OCI-LY1 (cell line): ENCODE results near the gene TPST2.

Experiments used
- H2AFZ ChIP-seq: fragments of 200-600 bp; sonication (generic), shearing (Covaris generic); 2 replicates; pipeline ENCODE4 v1.6.0; 2014; ENCODE audit warnings: antibody characterized with exemption, mild to moderate bottlenecking, low read length
- H3F3A ChIP-seq: fragments of 200-600 bp; sonication (generic), shearing (Covaris generic); 2 replicates; pipeline ENCODE4 v1.6.0; 2014; ENCODE audit warnings: mild to moderate bottlenecking, antibody characterized with exemption, low read length, moderate library complexity; ENCODE audit not compliant: insufficient read depth
- H3K27ac ChIP-seq: fragments of 200-600 bp; sonication (generic); 2 replicates; pipeline ENCODE4 v1.5.1; 2014; ENCODE audit warnings: low read length, mixed run types, mild to moderate bottlenecking, low read depth; ENCODE audit not compliant: poor library complexity, severe bottlenecking
- H3K27me3 ChIP-seq: fragments of 200-600 bp; sonication (generic); 2 replicates; pipeline ENCODE4 v1.6.0; 2014; ENCODE audit warnings: antibody characterized with exemption, mild to moderate bottlenecking, low read length, moderate library complexity; ENCODE audit not compliant: insufficient read depth
- H3K36me3 ChIP-seq: fragments of 200-600 bp; sonication (generic); 2 replicates; pipeline ENCODE4 v1.6.1; 2014; ENCODE audit warnings: mild to moderate bottlenecking, antibody characterized with exemption, low read length, moderate library complexity, mixed read lengths; ENCODE audit not compliant: insufficient read depth
- H3K4me1 ChIP-seq: fragments of 200-600 bp; sonication (generic); 2 replicates; pipeline ENCODE4 v1.5.1; 2014; ENCODE audit warnings: mild to moderate bottlenecking, low read length, moderate library complexity; ENCODE audit not compliant: insufficient read depth, severe bottlenecking
- H3K4me2 ChIP-seq: fragments of 200-600 bp; sonication (generic), shearing (Covaris generic); 2 replicates; pipeline ENCODE4 v1.6.1; 2014; ENCODE audit warnings: low read length
- H3K4me3 ChIP-seq: fragments of 200-600 bp; sonication (generic); 2 replicates; pipeline ENCODE4 v1.5.1; 2014; ENCODE audit warnings: low read length, low read depth, mild to moderate bottlenecking, mixed read lengths; ENCODE audit not compliant: poor library complexity, severe bottlenecking
- H3K79me2 ChIP-seq: fragments of 200-600 bp; shearing (Covaris generic); 2 replicates; pipeline ENCODE4 v1.6.1; 2016; ENCODE audit warnings: mixed run types, low read length, mixed read lengths; ENCODE audit not compliant: insufficient read depth
- H3K9ac ChIP-seq: fragments of 200-600 bp; sonication (generic), shearing (Covaris generic); 2 replicates; pipeline ENCODE4 v1.6.1; 2014; ENCODE audit warnings: mild to moderate bottlenecking, low read length, mixed read lengths
- H3K9me2 ChIP-seq: fragments of 200-600 bp; sonication (generic), shearing (Covaris generic); 2 replicates; pipeline ENCODE4 v1.6.1; 2014; ENCODE audit warnings: low read depth, mild to moderate bottlenecking, low read length, mixed read lengths
- H3K9me3 ChIP-seq: fragments of 200-600 bp; shearing (Covaris generic); 2 replicates; pipeline ENCODE4 v1.6.1; 2014; ENCODE audit warnings: low read length, mixed read lengths
- H4K20me1 ChIP-seq: fragments of 200-600 bp; sonication (generic), shearing (Covaris generic); 2 replicates; pipeline ENCODE4 v1.6.0; 2016; ENCODE audit warnings: mild to moderate bottlenecking, low read length; ENCODE audit not compliant: insufficient read depth
- EZH2 ChIP-seq: fragments of 200-600 bp; sonication (generic), shearing (Covaris generic); IDR thresholded peaks from 2 replicates; pipeline ENCODE4 v1.8.0; 2017; ENCODE audit warnings: borderline replicate concordance, mixed run types, mild to moderate bottlenecking, antibody characterized with exemption, low read length, moderate library complexity, mixed read lengths
- TF ChIP-seq, protein P1 (sequence below): fragments of 200-600 bp; sonication (generic), shearing (Covaris generic); IDR thresholded peaks from 2 replicates; pipeline ENCODE4 v1.5.1; 2017; ENCODE audit warnings: mild to moderate bottlenecking, antibody characterized with exemption, low read length, moderate library complexity, mixed read lengths

The TPST2 gene

DNA sequence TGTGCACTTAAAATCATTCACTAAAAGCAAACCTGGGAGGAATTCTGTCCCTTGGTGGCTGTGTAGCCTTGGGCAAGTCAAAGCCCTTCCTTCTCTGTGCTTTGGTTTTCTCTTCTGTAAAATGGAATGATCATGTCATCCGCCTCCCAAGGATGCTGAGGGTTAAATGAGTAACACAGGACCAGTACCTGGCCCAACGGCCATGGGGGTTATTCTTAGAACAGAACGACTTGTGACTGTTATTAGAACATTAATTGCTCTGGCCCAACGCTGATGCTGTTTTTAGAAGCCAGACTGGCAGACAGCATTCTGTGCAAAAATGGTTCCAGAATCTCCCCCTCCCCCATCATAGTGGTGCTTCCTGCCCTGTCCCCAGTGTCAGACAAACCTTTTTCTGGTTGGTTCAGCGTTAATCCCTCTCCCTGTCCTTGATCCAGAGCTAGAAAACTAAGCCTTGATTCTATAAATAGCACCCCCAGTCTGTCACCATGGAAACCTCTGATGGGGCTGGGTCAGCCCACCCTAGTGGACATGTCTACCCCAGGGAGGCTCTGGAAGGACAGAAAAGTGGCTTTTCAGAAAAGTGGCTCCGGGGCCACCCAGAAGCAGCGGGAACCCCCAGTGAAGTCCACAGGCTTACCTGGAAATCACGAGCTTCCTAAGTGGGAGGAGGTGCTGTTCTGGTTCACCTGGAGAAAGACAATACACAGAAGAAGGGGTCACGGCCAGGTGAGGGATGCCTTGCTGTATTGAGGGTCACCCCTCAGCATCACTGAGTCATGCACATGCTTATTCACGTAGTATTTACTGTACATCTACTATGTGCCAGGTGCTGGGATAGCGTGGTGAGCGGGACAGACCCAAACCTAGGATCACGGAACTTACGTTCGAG is 62.1 kb downstream of the TPST2 start:
- H3K9ac ChIP-seq: no peak overlapping the region
- H3F3A ChIP-seq: no peaks in the 10 kb centered on the region
- no peaks in the 10 kb centered on the region for H3K79me2 ChIP-seq
- no peak overlapping the region for H3K4me3 ChIP-seq
- peaks cover 32% of the 10 kb centered on the region for H3K4me1 ChIP-seq
- H3K27me3 ChIP-seq: no peaks in the 10 kb centered on the region
- peaks cover 80% of the 10 kb centered on the region for H3K36me3 ChIP-seq
- H3K9me3 ChIP-seq: no peaks in the 10 kb centered on the region
- peak overlapping the region; percentile 53 for H3K27ac ChIP-seq
- no peak overlapping the region for H2AFZ ChIP-seq
- no peaks in the 10 kb centered on the region for H4K20me1 ChIP-seq
- H3K9me2 ChIP-seq: no peaks in the 10 kb centered on the region
- TF ChIP-seq, protein P1, sequence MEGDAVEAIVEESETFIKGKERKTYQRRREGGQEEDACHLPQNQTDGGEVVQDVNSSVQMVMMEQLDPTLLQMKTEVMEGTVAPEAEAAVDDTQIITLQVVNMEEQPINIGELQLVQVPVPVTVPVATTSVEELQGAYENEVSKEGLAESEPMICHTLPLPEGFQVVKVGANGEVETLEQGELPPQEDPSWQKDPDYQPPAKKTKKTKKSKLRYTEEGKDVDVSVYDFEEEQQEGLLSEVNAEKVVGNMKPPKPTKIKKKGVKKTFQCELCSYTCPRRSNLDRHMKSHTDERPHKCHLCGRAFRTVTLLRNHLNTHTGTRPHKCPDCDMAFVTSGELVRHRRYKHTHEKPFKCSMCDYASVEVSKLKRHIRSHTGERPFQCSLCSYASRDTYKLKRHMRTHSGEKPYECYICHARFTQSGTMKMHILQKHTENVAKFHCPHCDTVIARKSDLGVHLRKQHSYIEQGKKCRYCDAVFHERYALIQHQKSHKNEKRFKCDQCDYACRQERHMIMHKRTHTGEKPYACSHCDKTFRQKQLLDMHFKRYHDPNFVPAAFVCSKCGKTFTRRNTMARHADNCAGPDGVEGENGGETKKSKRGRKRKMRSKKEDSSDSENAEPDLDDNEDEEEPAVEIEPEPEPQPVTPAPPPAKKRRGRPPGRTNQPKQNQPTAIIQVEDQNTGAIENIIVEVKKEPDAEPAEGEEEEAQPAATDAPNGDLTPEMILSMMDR: no peak
- TF ChIP-seq EZH2: no peak
- no peak overlapping the region for H3K4me2 ChIP-seq

DNA sequence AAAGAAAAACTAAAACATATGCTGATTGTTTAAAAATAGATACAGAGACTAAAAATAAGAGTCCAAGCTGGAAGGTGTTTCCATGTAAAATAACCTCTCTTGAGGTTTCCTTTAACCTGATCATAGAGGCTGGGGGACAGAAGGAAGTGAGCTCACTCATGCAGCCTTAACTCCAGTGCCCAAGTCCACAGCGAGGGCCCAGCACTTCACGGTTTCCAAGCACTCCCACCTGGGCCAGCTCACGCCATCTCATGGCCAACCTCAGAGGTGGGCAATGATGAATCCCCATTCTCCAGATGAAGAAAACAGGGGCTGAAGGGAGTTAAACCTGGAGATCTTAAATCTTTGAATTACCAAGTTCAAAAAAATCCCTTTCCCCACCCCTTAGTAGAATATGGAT is 62.8 kb downstream of the TPST2 start:
- Histone ChIP-seq H3K9me3 (no peaks in the 10 kb centered on the region), H3F3A (no peaks in the 10 kb centered on the region), H3K4me1 (peaks cover 25% of the 10 kb centered on the region), H3K36me3 (peaks cover 77% of the 10 kb centered on the region), H4K20me1 (no peaks in the 10 kb centered on the region), H3K27ac (peak overlapping the region; percentile 53), H3K27me3 (no peaks in the 10 kb centered on the region), H3K79me2 (no peaks in the 10 kb centered on the region), H2AFZ (no peak overlapping the region), H3K9me2 (no peaks in the 10 kb centered on the region), H3K4me3 (no peak overlapping the region), H3K9ac (no peak overlapping the region), H3K4me2 (no peak overlapping the region)
- TF ChIP-seq EZH2: no peak
- TF ChIP-seq, protein P1: no peak

DNA sequence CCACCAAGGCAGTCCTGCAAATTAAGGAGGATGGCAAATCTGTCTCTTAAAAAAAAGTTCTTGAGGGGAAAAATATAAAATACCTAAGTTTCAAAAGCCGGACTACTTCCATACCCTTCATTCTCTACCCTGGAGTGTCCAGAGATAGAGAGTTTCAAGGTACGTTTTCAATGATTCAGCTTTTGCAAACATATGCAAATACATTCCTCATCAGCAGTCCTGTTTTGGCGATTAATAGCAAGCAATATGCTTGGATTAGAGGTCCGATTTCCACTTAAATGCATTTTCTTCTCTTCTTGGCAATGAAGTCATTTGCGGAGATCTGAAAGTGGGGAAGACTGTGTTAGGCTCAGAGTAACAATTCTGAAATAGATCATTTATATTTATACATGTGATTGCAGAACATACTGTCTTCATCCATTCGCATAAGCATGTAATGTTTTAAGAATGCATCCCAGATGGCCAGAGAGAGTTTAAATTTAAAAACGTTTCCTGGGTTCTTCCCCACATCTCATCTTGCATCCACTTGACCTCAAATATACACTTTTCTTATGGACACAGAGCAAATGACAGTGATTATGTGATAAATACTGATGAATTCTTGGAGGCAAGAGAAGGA is 63.9 kb downstream of the TPST2 start:
- no peaks in the 10 kb centered on the region for H4K20me1 ChIP-seq
- peaks cover 25% of the 10 kb centered on the region for H3K4me1 ChIP-seq
- no peak overlapping the region for H3K9ac ChIP-seq
- no peak overlapping the region for H3K27ac ChIP-seq
- no peaks in the 10 kb centered on the region for H3K79me2 ChIP-seq
- H2AFZ ChIP-seq: no peak overlapping the region
- peaks cover 73% of the 10 kb centered on the region for H3K36me3 ChIP-seq
- no peak overlapping the region for H3K4me2 ChIP-seq
- no peak overlapping the region for H3K4me3 ChIP-seq
- H3F3A ChIP-seq: no peaks in the 10 kb centered on the region
- no peaks in the 10 kb centered on the region for H3K9me2 ChIP-seq
- H3K27me3 ChIP-seq: no peaks in the 10 kb centered on the region
- TF ChIP-seq, protein P1: no peak
- TF ChIP-seq EZH2: no peak
- H3K9me3 ChIP-seq: no peaks in the 10 kb centered on the region
